ENCODE results near the gene SPG7. TPM values are rescaled to one million over a fixed set of nuclear protein-coding genes. Genes with fewer than 3 reads are reported as not detected.
"Not testable (repeated sequence)": the region's sequence is repeated elsewhere in the genome, so short reads cannot be mapped to it uniquely, and the experiment has no call there.

SPG7 gene
- total RNA-seq, 1 donor from 2014 or later, result 116 TPM

GRCh38 chr16:89561142-89561883, 53.1 kb downstream of the SPG7 start:
- intact Hi-C loops (cut with micrococcal nuclease), result loop anchor here (2.0 to 10.0 kb wide), 4 partner anchors 71 to 303 kb away; partner anchors contain the start of genes ANKRD11, CHMP1A, SPATA33 and VPS9D1

DNA sequence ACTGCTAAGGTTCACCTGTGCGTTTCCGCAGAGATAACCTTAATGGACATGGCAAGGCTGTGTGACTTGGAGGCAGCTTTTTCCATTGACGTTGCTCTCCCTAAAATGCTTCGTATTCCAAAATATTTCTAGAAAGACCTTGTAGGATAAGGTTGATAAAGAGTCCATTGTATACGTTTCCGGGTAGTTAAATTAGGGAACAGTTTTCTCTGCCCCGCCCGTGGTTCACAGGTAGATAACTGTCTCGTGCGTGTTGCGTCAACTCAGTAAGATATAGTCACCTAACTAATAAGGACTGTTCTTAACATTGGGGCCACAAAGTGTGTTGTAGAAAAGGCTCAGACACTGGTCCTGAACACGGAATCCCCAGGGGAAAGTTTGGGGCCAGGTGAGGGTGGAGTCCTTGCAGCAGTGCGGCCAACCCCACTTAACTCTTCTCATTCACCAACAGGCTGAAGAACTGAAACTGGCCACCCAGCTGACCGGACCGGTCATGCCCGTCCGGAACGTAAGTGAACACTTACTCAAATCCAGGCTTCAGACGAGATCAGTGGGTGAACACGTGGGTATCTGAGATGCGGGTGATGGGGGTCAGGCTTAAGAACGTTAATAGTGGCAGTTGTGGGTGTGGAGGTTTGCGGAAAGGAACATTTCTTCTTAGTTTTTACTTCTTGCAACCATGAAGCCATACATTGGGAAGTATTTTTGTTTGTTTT, 53.8 kb downstream of the SPG7 start:
- intact Hi-C loops (cut with micrococcal nuclease), result loop anchor here (2.0 to 10.0 kb wide), 4 partner anchors 71 to 303 kb away; partner anchors contain the start of genes ANKRD11, CHMP1A, SPATA33 and VPS9D1

DNA sequence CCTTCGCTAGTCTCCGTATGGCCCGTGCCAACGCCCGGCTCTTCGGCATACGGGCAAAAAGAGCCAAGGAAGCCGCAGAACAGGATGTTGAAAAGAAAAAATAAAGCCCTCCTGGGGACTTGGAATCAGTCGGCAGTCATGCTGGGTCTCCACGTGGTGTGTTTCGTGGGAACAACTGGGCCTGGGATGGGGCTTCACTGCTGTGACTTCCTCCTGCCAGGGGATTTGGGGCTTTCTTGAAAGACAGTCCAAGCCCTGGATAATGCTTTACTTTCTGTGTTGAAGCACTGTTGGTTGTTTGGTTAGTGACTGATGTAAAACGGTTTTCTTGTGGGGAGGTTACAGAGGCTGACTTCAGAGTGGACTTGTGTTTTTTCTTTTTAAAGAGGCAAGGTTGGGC, 54.7 kb downstream of the SPG7 start:
- intact Hi-C loops (cut with micrococcal nuclease), result loop anchor here (5.0 to 10.0 kb wide), 3 partner anchors 94 to 302 kb away; partner anchors contain the start of genes CHMP1A, SPATA33, VPS9D1 and ZNF276

DNA sequence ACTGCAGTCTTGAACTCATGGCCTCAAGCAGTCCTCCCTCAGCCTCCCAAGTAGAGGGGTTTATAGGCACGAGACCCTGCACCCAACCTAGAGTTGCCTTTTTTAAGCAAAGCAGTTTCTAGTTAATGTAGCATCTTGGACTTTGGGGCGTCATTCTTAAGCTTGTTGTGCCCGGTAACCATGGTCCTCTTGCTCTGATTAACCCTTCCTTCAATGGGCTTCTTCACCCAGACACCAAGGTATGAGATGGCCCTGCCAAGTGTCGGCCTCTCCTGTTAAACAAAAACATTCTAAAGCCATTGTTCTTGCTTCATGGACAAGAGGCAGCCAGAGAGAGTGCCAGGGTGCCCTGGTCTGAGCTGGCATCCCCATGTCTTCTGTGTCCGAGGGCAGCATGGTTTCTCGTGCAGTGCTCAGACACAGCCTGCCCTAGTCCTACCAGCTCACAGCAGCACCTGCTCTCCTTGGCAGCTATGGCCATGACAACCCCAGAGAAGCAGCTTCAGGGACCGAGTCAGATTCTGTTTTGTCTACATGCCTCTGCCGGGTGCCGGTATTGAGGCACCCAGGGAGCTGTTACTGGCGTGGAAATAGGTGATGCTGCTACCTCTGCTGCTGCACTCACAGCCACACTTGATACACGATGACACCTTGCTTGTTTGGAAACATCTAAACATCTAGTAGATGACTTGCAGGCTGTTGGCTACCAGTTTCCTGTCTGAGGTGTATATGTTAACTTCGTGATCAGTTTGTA, 55.6 kb downstream of the SPG7 start:
- intact Hi-C loops (cut with micrococcal nuclease), result loop anchor here (5.0 to 10.0 kb wide), 3 partner anchors 93 to 301 kb away; partner anchors contain the start of genes CHMP1A, SPATA33, VPS9D1 and ZNF276

- intact Hi-C loops (cut with micrococcal nuclease), result loop anchor here (5.0 to 10.0 kb wide), 3 partner anchors 93 to 300 kb away; partner anchors contain the start of genes CHMP1A, SPATA33, VPS9D1 and ZNF276
These were observed 56.5 kb downstream of the SPG7 start for GRCh38 chr16:89564476-89565255.

DNA sequence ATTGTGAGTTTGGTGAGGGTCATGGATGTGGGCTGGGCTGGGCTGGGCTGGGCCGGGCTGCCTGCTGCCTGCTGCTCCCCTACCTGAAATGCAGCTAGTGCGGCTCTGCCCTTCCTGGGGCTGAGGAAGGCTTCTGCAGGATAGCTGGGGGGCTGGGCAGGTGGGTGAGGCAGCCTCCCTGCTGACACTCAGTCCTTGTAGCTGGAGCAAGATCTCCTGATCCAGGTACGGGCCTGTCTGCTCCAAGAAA, 57.0 kb downstream of the SPG7 start:
- intact Hi-C loops (cut with micrococcal nuclease), result loop anchor here (10.0 kb wide), 2 partner anchors 160 to 300 kb away; partner anchors contain the start of genes VPS9D1 and ZNF276

- intact Hi-C loops (cut with micrococcal nuclease), result loop anchor here (10.0 kb wide), 2 partner anchors 159 to 299 kb away; partner anchors contain the start of genes VPS9D1 and ZNF276
These were observed 57.5 kb downstream of the SPG7 start for GRCh38 chr16:89565506-89566372.

GRCh38 chr16:89567656-89568594, 59.7 kb downstream of the SPG7 start:
- intact Hi-C loops (cut with micrococcal nuclease), result loop anchor here (10.0 kb wide), 2 partner anchors 157 to 297 kb away; partner anchors contain the start of genes VPS9D1 and ZNF276

DNA sequence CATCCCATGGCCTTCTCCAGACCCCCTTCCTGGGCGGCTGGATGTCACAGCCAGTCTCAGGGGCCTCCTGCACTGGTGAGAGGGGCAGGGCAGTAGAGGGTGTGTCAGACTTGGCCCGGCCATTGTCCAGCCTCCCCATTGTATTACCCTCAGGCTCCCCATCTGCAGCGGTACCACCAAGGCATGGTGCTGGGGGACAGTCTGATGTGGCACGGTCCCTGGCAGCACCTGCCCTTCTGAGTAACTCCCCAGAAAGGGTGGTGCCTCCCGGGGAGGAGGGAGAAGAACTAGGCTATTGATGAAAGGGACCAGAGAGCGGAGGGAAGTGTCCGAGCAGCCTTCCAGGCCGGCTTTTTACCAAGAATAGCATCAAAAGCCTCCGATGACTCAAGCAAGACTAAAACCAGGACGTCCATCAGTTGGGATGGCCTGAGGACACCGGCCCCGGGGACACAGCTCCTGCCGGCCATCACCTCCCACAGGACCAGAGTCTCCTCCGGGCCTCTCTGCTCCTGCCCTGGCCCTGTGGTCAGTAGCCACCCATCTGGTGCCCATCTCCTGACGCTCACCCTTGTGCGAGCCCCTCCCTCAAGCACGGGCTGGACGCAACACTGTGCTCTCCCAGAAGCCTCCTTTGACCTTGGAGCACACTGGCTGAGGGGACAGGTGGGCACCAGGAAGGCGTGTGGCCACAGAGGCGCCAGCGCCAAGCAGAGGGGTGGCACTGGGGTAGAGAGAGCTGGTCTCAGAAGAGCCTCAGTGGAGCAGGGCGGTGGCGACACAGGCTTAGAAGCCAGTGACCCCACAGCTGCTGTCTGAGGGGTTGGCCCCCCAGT, 61.5 kb downstream of the SPG7 start:
- intact Hi-C loops (cut with micrococcal nuclease), result loop anchor here (10.0 kb wide), 2 partner anchors 155 to 295 kb away; partner anchors contain the start of genes VPS9D1 and ZNF276

- intact Hi-C loops (cut with micrococcal nuclease), result no loop called here
These were observed 62.2 kb downstream of the SPG7 start for GRCh38 chr16:89570342-89570923.

DNA sequence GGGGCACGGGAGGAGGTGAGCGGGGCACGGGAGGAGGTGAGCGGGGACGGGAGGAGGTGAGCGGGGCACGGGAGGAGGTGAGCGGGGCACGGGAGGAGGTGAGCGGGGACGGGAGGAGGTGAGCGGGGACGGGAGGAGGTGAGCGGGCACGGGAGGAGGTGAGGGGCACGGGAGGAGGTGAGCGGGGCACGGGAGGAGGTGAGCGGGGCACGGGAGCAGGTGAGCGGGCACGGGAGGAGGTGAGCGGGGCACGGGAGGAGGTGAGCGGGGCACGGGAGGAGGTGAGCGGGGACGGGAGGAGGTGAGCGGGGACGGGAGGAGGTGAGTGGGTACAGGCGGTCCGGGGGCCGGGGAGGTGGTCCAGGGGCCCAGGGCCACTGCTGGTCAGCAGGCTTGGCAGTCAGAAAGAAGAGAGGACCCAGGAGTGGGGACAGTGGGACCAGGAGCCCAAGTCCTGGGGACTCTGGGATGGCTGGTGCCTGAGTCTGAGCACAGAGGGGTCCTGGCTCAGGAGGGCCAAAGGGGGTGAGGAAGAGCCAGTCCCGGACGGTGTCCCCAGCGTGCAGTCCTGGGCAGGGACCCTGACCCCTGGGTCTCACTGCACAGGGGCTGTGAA, 62.9 kb downstream of the SPG7 start:
- intact Hi-C loops (cut with micrococcal nuclease), result not testable (repeated sequence)

DNA sequence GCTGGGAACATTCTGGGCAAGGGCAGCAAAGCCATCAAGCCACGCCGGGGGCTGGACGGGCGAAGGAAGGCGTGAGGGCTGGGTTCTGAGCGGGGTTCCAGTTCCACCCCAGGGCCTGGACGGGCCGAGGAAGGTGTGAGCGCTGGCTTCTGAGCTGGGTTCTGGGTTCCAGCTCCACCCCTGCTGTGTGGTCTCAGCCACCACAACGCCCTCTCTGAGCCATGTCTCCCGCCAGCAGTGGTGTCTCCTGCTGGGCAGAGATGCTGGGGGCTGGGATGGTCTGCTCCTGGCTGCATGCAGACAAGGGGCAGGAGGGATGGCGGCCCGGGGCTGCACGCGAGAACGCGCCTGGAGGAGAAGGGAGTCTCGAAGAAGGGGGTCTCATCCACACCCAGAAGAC, 63.4 kb downstream of the SPG7 start:
- intact Hi-C loops (cut with micrococcal nuclease), result no loop called here

- intact Hi-C loops (cut with micrococcal nuclease), result no loop called here
These were observed 63.9 kb downstream of the SPG7 start for GRCh38 chr16:89572073-89572484.

DNA sequence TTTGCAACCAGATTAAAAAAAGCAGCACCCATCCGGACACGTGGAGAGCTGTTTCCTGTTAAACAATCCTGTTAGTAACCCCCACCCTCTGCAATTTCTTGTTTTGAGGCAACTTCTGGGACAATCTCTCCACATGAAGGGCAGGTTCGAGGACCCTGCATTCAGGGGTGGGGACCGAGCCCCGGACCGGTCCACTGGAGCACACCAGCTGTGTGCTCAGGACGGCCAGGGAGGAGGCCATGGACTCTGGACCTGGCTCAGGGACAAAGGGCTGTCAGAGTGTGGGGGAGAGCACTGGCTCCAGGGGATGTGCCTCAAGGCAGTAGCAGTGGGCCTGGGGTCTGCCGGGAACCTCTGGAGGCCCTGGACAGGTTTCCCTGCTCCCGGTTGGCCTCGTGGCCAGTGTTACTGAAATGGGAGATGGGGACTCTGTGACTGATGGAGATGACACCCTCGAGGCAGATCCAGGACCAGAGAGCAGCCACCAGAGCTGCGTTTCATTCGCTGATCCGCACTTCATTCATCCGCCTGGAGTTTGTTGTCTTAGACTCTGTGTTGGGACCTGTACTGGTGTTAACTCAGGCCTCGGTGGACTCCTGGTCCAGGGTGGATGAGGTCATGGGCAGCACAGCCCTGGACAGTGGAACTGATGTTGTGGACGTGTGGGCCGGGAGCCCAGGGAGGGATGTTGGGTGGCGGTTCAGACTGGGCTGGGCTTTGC, 64.4 kb downstream of the SPG7 start:
- intact Hi-C loops (cut with micrococcal nuclease), result no loop called here

GRCh38 chr16:89573826-89574680, 65.8 kb downstream of the SPG7 start:
- intact Hi-C loops (cut with micrococcal nuclease), result loop anchor here (1.0 kb wide), 2 partner anchors 67 to 127 kb away; partner anchors contain the start of gene SPATA2L

Data from T-helper 2 cell treated with Interferon-gamma antibody and Interleukin-4, amounts not matched to agents 100 ng/mL and 5 ng/mL, for 36 hours (primary cell).